Liver (tissue), 9 donors: ENCODE measurements around the gene SAMD4B. TPM values are rescaled to one million over a fixed set of nuclear protein-coding genes. Genes with fewer than 3 reads are reported as not detected.

Experiments used
- DNase-seq: peaks from one replicate; pipeline ENCODE4 v3.0.0-alpha.2; 2017; ENCODE audit warnings: low spot score
- H3K27ac ChIP-seq, 2 donors: one replicate each; pipeline ENCODE4 v1.7.0; 2013; ENCODE audit warnings: inconsistent platforms in 2 of 2, low read length in 2 of 2, control low read depth in 1 of 2, low read depth in 1 of 2, mild to moderate bottlenecking in 1 of 2
- H3K27me3 ChIP-seq, 4 donors: one replicate each; pipeline versions ENCODE4 v1.6.1 to v1.7.0; 2013; ENCODE audit warnings: low read length in 3 of 4, inconsistent platforms in 1 of 4, mild to moderate bottlenecking in 1 of 4, moderate library complexity in 1 of 4; ENCODE audit not compliant: control insufficient read depth in 4 of 4, insufficient read depth in 4 of 4
- H3K36me3 ChIP-seq, 4 donors: one replicate each; pipeline versions ENCODE4 v1.6.1 to v1.7.0; 2013; ENCODE audit warnings: low read length in 3 of 4, mild to moderate bottlenecking in 3 of 4, low read depth in 1 of 4, moderate library complexity in 1 of 4; ENCODE audit not compliant: control insufficient read depth in 4 of 4, insufficient read depth in 3 of 4
- H3K4me1 ChIP-seq, 4 donors: one replicate each; pipeline versions ENCODE4 v1.6.1 to v1.7.0; 2013; ENCODE audit warnings: low read length in 3 of 4, mild to moderate bottlenecking in 3 of 4, moderate library complexity in 1 of 4; ENCODE audit not compliant: control insufficient read depth in 4 of 4, insufficient read depth in 4 of 4
- H3K4me3 ChIP-seq, 3 donors: one replicate each; pipeline versions ENCODE4 v1.6.1 to v1.7.0; 2013; ENCODE audit warnings: low read length in 3 of 3, control low read depth in 1 of 3, low read depth in 1 of 3, mild to moderate bottlenecking in 1 of 3
- H3K9ac ChIP-seq, 2 donors: one replicate each; pipeline ENCODE4 v1.7.0; 2013; ENCODE audit warnings: low read length in 2 of 2, mild to moderate bottlenecking in 2 of 2, moderate library complexity in 2 of 2, control low read depth in 1 of 2, low read depth in 1 of 2
- H3K9me3 ChIP-seq, 4 donors: one replicate each; pipeline versions ENCODE4 v1.6.1 to v1.7.0; 2013; ENCODE audit warnings: low read length in 3 of 4; ENCODE audit not compliant: control insufficient read depth in 4 of 4
- ATF3 ChIP-seq: IDR thresholded peaks from 2 replicates; pipeline ENCODE4 v1.6.1; 2016; ENCODE audit warnings: antibody characterized with exemption
- CTCF ChIP-seq: fragments of 150-350 bp; IDR thresholded peaks from 2 replicates; pipeline ENCODE4 v1.5.1; 2017; ENCODE audit warnings: improper control_type of control experiment, low read depth, low read length; ENCODE audit not compliant: missing input control
- EGR1 ChIP-seq, 2 donors: IDR thresholded peaks; 2 replicates each; pipeline ENCODE4 v1.6.1; 2016 to 2018; ENCODE audit warnings: antibody characterized with exemption in 2 of 2, low read depth in 2 of 2
- FOXA1 ChIP-seq: IDR thresholded peaks from 2 replicates; pipeline ENCODE4 v1.6.1; 2016; ENCODE audit warnings: antibody characterized with exemption
- FOXA2 ChIP-seq: IDR thresholded peaks from 2 replicates; pipeline ENCODE4 v1.6.1; 2016; ENCODE audit warnings: antibody characterized with exemption
- GABPA ChIP-seq, 2 donors: IDR thresholded peaks in 1 of 2; conservative IDR thresholded peaks in 1 of 2; 2 replicates each; pipeline ENCODE4 v1.6.1; 2016; ENCODE audit warnings: antibody characterized with exemption in 2 of 2, mild to moderate bottlenecking in 1 of 2, moderate library complexity in 1 of 2
- HNF4A ChIP-seq, 2 donors: conservative IDR thresholded peaks; 2 replicates each; pipeline ENCODE4 v1.6.1; 2016; ENCODE audit warnings: antibody characterized with exemption in 2 of 2, mild to moderate bottlenecking in 2 of 2
- HNF4G ChIP-seq: IDR thresholded peaks from 2 replicates; pipeline ENCODE4 v1.6.1; 2016; ENCODE audit warnings: antibody characterized with exemption
- JUND ChIP-seq, 2 donors: IDR thresholded peaks; 2 replicates each; pipeline ENCODE4 v1.6.1; 2016; ENCODE audit warnings: antibody characterized with exemption in 2 of 2
- MAX ChIP-seq: IDR thresholded peaks from 2 replicates; pipeline ENCODE4 v1.6.1; 2016; ENCODE audit warnings: antibody characterized with exemption
- NR2F2 ChIP-seq: IDR thresholded peaks from 2 replicates; pipeline ENCODE4 v1.6.1; 2016; ENCODE audit warnings: antibody characterized with exemption
- RAD21 ChIP-seq, 2 donors: IDR thresholded peaks; 2 replicates each; pipeline ENCODE4 v1.6.1; 2016; ENCODE audit warnings: antibody characterized with exemption in 2 of 2, mild to moderate bottlenecking in 2 of 2
- RXRA ChIP-seq, 2 donors: IDR thresholded peaks; 2 replicates each; pipeline ENCODE4 v1.6.1; 2017 to 2018; ENCODE audit warnings: antibody characterized with exemption in 2 of 2, mild to moderate bottlenecking in 1 of 2
- SP1 ChIP-seq: IDR thresholded peaks from 2 replicates; pipeline ENCODE4 v1.6.1; 2018; ENCODE audit warnings: antibody characterized with exemption, mild to moderate bottlenecking
- TAF1 ChIP-seq: conservative IDR thresholded peaks from 2 replicates; pipeline ENCODE4 v1.6.1; 2016; ENCODE audit warnings: antibody characterized with exemption, mild to moderate bottlenecking
- YY1 ChIP-seq: IDR thresholded peaks from 2 replicates; pipeline ENCODE4 v1.6.1; 2016; ENCODE audit warnings: antibody characterized with exemption, mild to moderate bottlenecking
- WGBS: extraction: QIAGEN DNeasy Blood & Tissue Kit; methylation state at CpG from one replicate; pipeline ENCODE4 v1.1.7; 2013; 5-methylcytosine and 5-hydroxymethylcytosine counted together
- polyA plus RNA-seq, 2 donors: library from polyadenylated mRNA; stranded (reverse) in 1 of 2; unstranded in 1 of 2; fragments of 200-250 nt in 1 of 2; fragments of >200 nt in 1 of 2; fragmentation: Nextera tagmentation in 1 of 2; extraction: Ambion mirVana in 1 of 2; gene quantifications; one replicate each; pipeline versions ENCODE4 v1.2.1 to v1.2.3, GENCODE V29; 2013 to 2015
- total RNA-seq, 2 donors: library from RNA; depleted of rRNA; stranded (reverse); fragments of >200 nt; gene quantifications; one replicate each; pipeline ENCODE4 v1.2.3, GENCODE V29; 2014
- TF ChIP-seq, protein P1 (sequence below): IDR thresholded peaks from 2 replicates; pipeline ENCODE4 v1.6.1; 2016; ENCODE audit warnings: antibody characterized with exemption
- TF ChIP-seq, protein P2 (sequence below): IDR thresholded peaks from 2 replicates; pipeline ENCODE4 v1.6.1; 2016; ENCODE audit warnings: antibody characterized with exemption, mild to moderate bottlenecking
- donor health status: healthy.
- donor health status: healthy.
- donor health status: healthy.
- donor health status: healthy.
- donor health status: healthy.

SAMD4B gene
- total and polyA plus RNA-seq, 4 donors: 17.3 to 39.4 (median 30.5) TPM

DNA sequence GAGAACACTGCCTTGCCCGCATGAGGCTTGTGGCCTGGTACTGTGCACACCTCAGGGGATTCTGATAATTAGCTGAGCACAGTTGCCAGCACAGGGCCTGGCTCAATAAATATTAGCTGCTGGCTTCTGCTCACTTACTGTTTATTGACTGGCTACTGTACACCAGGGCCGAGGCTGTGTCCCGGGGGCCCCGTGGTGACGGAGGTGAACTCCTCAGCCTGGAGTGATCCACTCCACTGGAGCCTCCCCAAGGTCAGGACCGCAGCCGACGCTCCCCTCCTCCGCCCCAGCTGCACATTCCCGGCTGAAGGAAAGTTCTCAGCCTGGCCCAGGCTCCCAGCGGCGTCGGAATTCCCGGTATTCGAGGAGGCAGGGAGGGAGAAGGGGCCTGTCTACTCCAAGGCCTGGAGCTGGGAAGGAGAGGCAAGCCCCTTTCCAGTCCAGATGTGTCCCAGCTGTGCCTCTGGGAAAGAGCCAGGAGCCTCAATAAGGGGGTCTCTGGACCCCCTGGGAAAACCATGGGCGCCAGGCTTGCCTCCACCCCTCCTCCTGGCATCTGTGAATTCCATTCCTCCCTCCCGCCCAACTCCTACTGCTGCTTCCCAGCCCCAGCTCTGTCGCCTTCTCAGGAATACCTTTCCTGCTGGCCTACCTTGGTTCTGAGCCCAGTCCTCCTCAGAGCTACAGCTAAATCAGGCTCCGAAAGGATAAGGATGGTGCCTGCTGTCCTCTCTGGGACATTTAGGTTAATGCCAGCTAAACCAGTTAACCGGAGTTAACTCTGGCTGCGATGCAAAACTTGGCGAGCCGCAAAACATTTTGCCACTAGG lies 86.3 kb downstream of the SAMD4B start:
- H3K9me3 ChIP-seq: no peaks in the 10 kb centered on the region
- TF ChIP-seq RAD21 (IDR thresholded peaks at IDR 0.05) (no peak), JUND (IDR thresholded peaks at IDR 0.05) (no peak), EGR1 (IDR thresholded peaks at IDR 0.05; ENCODE audit: low read depth in 2 of 2) (no peak), FOXA1 (no peak), TAF1 (no peak), HNF4A (conservative IDR thresholded peaks at IDR 0.05) (no peak), NR2F2 (peak; percentile 81), SP1 (peak; percentile 13), CTCF (no peak), FOXA2 (no peak), GABPA (IDR thresholded peaks at IDR 0.05 in 1 of 2, conservative IDR thresholded peaks at IDR 0.05 in 1 of 2) (no peak), YY1 (no peak), ATF3 (no peak), HNF4G (no peak), MAX (no peak), RXRA (IDR thresholded peaks at IDR 0.05) (peak in 1 of 2 donors; percentile 27)
- TF ChIP-seq, protein P1, sequence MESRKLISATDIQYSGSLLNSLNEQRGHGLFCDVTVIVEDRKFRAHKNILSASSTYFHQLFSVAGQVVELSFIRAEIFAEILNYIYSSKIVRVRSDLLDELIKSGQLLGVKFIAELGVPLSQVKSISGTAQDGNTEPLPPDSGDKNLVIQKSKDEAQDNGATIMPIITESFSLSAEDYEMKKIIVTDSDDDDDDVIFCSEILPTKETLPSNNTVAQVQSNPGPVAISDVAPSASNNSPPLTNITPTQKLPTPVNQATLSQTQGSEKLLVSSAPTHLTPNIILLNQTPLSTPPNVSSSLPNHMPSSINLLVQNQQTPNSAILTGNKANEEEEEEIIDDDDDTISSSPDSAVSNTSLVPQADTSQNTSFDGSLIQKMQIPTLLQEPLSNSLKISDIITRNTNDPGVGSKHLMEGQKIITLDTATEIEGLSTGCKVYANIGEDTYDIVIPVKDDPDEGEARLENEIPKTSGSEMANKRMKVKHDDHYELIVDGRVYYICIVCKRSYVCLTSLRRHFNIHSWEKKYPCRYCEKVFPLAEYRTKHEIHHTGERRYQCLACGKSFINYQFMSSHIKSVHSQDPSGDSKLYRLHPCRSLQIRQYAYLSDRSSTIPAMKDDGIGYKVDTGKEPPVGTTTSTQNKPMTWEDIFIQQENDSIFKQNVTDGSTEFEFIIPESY: no peak
- TF ChIP-seq, protein P2, sequence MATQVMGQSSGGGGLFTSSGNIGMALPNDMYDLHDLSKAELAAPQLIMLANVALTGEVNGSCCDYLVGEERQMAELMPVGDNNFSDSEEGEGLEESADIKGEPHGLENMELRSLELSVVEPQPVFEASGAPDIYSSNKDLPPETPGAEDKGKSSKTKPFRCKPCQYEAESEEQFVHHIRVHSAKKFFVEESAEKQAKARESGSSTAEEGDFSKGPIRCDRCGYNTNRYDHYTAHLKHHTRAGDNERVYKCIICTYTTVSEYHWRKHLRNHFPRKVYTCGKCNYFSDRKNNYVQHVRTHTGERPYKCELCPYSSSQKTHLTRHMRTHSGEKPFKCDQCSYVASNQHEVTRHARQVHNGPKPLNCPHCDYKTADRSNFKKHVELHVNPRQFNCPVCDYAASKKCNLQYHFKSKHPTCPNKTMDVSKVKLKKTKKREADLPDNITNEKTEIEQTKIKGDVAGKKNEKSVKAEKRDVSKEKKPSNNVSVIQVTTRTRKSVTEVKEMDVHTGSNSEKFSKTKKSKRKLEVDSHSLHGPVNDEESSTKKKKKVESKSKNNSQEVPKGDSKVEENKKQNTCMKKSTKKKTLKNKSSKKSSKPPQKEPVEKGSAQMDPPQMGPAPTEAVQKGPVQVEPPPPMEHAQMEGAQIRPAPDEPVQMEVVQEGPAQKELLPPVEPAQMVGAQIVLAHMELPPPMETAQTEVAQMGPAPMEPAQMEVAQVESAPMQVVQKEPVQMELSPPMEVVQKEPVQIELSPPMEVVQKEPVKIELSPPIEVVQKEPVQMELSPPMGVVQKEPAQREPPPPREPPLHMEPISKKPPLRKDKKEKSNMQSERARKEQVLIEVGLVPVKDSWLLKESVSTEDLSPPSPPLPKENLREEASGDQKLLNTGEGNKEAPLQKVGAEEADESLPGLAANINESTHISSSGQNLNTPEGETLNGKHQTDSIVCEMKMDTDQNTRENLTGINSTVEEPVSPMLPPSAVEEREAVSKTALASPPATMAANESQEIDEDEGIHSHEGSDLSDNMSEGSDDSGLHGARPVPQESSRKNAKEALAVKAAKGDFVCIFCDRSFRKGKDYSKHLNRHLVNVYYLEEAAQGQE: peak; percentile 61
- DNase-seq: no peak
- no peak overlapping the region for H3K4me3 ChIP-seq
- H3K27me3 ChIP-seq: no peaks in the 10 kb centered on the region
- peaks cover 12 to 14% (median 12%) of the 10 kb centered on the region in 4 donors for H3K36me3 ChIP-seq
- peaks cover 0 to under 1% (median 0%) of the 10 kb centered on the region in 4 donors for H3K4me1 ChIP-seq
- H3K27ac ChIP-seq: peak overlapping the region; percentile 41 to 51
- no peak overlapping the region for H3K9ac ChIP-seq
- WGBS: 43% methylated on average over 23 of the region's 23 CpGs
